ENCODE measurements around the gene GSKIP. TPM values are rescaled to one million over a fixed set of nuclear protein-coding genes. Genes with fewer than 3 reads are reported as not detected.
"Not testable (repeated sequence)": the region's sequence is repeated elsewhere in the genome, so short reads cannot be mapped to it uniquely, and the experiment has no call there.

Gene GSKIP
- total RNA-seq, 4 donors from 2014 or later: 9.9 to 23.2 (median 13.3) TPM

DNA sequence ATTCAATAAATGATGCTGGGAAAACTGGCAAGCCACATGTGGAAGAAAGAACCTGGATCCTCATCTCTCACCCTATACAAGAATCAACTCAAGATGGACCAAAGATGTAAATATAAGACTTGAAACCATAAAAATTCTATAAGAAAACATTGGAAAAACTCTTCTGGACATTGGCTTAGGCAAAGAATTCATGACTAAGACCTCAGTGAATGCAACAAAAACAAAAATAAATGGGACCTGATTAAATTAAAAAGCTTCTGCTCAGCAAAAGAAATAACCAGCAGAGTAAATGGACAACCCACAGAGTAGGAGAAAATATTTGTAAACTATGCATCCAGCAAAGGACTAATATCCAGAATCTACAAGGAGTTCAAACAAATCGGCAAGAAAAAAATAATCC is 24.8 kb upstream of the GSKIP start:
- Histone ChIP-seq H3K9me3 (no peaks in the 10 kb centered on the region), H3K27ac (no peak overlapping the region), H3K4me3 (no peak overlapping the region), H3K27me3 (no peaks in the 10 kb centered on the region), H3K4me1 (no peaks in the 10 kb centered on the region), H3K36me3 (peaks cover 0 to 64% (median 0%) of the 10 kb centered on the region in 3 donors)
- WGBS, 2 donors: 86 to 93% methylated on average over 1 of the region's 1 CpG
- no peak for DNase-seq (ENCODE audit: low spot score in 2 of 2)
- TF ChIP-seq EP300 (IDR thresholded peaks at IDR 0.05): no peak

DNA sequence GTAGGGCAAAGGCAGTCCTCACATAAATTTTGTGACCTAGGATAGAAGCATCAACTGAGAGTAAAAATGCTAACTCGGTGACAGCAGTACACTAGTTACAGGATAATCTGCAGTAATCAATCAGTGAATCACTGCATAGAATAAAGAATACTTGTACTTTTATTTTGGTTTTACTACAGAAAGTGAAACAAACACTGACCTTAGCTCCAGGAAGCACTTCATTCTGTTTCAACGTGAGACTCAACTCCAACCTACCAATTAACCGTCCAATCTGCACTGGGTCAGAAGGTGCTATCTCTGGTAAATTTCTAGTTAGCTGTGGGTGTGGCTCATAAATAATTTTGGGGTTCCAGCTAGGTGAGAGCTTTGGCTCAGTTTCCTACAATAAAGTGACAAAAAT is 22.0 kb upstream of the GSKIP start:
- Histone ChIP-seq H3K4me3 (no peak overlapping the region), H3K27ac (no peak overlapping the region), H3K36me3 (peaks cover 0 to 50% (median 0%) of the 10 kb centered on the region in 3 donors), H3K4me1 (peaks cover 0 to 4% (median 0%) of the 10 kb centered on the region in 4 donors), H3K27me3 (no peaks in the 10 kb centered on the region), H3K9me3 (no peaks in the 10 kb centered on the region)
- 84 to 87% methylated on average over 3 of the region's 3 CpGs for WGBS, 2 donors
- TF ChIP-seq EP300 (IDR thresholded peaks at IDR 0.05) (no peak), CTCF (IDR thresholded peaks at IDR 0.05) (no peak), POLR2A (IDR thresholded peaks at IDR 0.05) (no peak)
- DNase-seq (ENCODE audit: low spot score in 2 of 2): no peak

- DNase-seq (ENCODE audit: low spot score in 2 of 2): no peak
- no peaks in the 10 kb centered on the region for H3K9me3 ChIP-seq
- no peaks in the 10 kb centered on the region for H3K27me3 ChIP-seq
- peaks cover 0 to 19% (median 0%) of the 10 kb centered on the region in 3 donors for H3K36me3 ChIP-seq
- WGBS, 2 donors: 86 to 87% methylated on average over 2 of the region's 2 CpGs
- no peak overlapping the region for H3K4me3 ChIP-seq
- H3K4me1 ChIP-seq: peaks cover 0 to 9% (median 0%) of the 10 kb centered on the region in 4 donors
- H3K27ac ChIP-seq: no peak overlapping the region
- no peak for TF ChIP-seq EP300 (IDR thresholded peaks at IDR 0.05)
- no peak for TF ChIP-seq POLR2A (IDR thresholded peaks at IDR 0.05)
- no peak for TF ChIP-seq CTCF (IDR thresholded peaks at IDR 0.05)
These were observed 17.7 kb upstream of the GSKIP start for GRCh38 chr14:96345669-96346068.

GRCh38 chr14:96347957-96348356 is 15.4 kb upstream of the GSKIP start:
- DNase-seq (ENCODE audit: low spot score in 2 of 2); H3K27me3 ChIP-seq; H3K27ac ChIP-seq; H3K9me3 ChIP-seq; H3K4me3 ChIP-seq; H3K36me3 ChIP-seq: not testable (repeated sequence)
- 95 to 98% methylated on average over 2 of the region's 2 CpGs for WGBS, 2 donors
- peaks cover 0 to 12% (median 0%) of the 10 kb centered on the region in 4 donors for H3K4me1 ChIP-seq

GRCh38 chr14:96349286-96350075 is 13.8 kb upstream of the GSKIP start:
- WGBS, 2 donors: 92 to 93% methylated on average over 7 of the region's 7 CpGs

More at GRCh38 chr14:96349286-96350075, 13.8 kb upstream of the GSKIP start:
- no peak for DNase-seq (ENCODE audit: low spot score in 2 of 2)
- peaks cover 0 to under 1% (median 0%) of the 10 kb centered on the region in 3 donors for H3K36me3 ChIP-seq
- TF ChIP-seq CTCF (IDR thresholded peaks at IDR 0.05): no peak
- no peak for TF ChIP-seq EP300 (IDR thresholded peaks at IDR 0.05)
- no peak for TF ChIP-seq POLR2A (IDR thresholded peaks at IDR 0.05)
- H3K27ac ChIP-seq: no peak overlapping the region
- peaks cover 0 to 10% (median 0%) of the 10 kb centered on the region in 4 donors for H3K4me1 ChIP-seq
- no peak overlapping the region for H3K4me3 ChIP-seq
- H3K9me3 ChIP-seq: no peaks in the 10 kb centered on the region
- H3K27me3 ChIP-seq: no peaks in the 10 kb centered on the region
